ENCODE data around the gene TOGARAM1.

Gene TOGARAM1

DNA sequence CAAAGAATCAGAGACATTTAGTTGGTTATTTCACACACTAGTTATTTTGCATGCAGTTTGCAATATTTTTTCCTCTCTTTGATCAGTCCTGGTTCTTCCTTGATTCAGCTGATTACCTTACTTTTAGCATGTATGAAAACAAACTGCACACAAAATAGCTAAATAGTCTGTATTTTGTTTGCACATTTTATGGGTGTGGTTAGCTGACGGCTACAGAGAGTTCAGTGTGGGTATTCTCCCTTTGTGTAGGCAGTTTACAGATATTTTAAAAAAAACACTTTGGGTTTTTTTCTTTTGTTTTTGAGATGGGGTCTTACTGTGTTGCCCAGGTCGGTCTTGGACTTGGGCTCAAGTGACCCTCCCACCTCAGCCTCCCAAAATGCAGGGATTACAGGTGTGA lies 28.5 kb downstream of the TOGARAM1 start:
- Histone ChIP-seq H3K9me2 (replicated peaks; ENCODE audit: insufficient read depth, low read length) (no peaks in the 10 kb centered on the region), H3K79me2 (ENCODE audit: insufficient read depth, low read length) (peaks cover 44% of the 10 kb centered on the region), H3K27ac (ENCODE audit: low read depth, low read length) (no peak overlapping the region), H3K4me2 (ENCODE audit: low read depth, low read length, poor library complexity, severe bottlenecking) (no peak overlapping the region), H4K20me1 (ENCODE audit: low read depth, low read length) (no peaks in the 10 kb centered on the region), H3K4me3 (ENCODE audit: insufficient read depth, low read length, poor library complexity, severe bottlenecking) (no peak overlapping the region), H3F3A (ENCODE audit: insufficient read depth) (no peaks in the 10 kb centered on the region), H3K36me3 (ENCODE audit: low read length) (peaks cover 11% of the 10 kb centered on the region; the same call in 1 of the 2 replicates), H3K9me3 (ENCODE audit: insufficient read depth, low read length) (peaks cover 9% of the 10 kb centered on the region), H2AFZ (ENCODE audit: low read depth, low read length, severe bottlenecking) (no peak overlapping the region), H3K9ac (ENCODE audit: low read length) (no peak overlapping the region), H3K27me3 (ENCODE audit: low read length) (no peaks in the 10 kb centered on the region)
- TF ChIP-seq, protein P1, sequence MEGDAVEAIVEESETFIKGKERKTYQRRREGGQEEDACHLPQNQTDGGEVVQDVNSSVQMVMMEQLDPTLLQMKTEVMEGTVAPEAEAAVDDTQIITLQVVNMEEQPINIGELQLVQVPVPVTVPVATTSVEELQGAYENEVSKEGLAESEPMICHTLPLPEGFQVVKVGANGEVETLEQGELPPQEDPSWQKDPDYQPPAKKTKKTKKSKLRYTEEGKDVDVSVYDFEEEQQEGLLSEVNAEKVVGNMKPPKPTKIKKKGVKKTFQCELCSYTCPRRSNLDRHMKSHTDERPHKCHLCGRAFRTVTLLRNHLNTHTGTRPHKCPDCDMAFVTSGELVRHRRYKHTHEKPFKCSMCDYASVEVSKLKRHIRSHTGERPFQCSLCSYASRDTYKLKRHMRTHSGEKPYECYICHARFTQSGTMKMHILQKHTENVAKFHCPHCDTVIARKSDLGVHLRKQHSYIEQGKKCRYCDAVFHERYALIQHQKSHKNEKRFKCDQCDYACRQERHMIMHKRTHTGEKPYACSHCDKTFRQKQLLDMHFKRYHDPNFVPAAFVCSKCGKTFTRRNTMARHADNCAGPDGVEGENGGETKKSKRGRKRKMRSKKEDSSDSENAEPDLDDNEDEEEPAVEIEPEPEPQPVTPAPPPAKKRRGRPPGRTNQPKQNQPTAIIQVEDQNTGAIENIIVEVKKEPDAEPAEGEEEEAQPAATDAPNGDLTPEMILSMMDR (IDR thresholded peaks at IDR 0.05; ENCODE audit: insufficient read depth, low read length, poor library complexity, severe bottlenecking): no peak
- TF ChIP-seq EZH2phosphoT487 (conservative IDR thresholded peaks at IDR 0.05; ENCODE audit: low read length): no peak

DNA sequence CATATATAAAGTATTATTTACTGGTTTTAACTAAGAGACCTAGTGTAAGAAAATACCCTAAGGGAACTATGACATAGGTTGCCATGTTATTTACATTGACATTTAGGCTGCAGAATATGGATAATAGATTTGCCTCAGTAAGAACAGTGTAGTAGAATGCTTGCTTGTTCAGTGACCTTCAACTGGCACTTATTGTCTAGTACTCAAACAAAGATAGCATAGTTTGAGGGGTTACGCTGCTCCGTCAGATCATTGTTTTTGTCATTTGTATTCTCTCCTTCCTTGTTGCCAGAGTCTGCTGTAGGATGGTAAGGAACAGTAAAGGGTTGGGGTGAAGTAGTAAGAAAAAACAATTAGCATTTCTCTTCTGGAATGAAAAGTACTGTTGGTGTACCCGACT lies 33.2 kb downstream of the TOGARAM1 start:
- Histone ChIP-seq H3K27ac (ENCODE audit: low read depth, low read length) (no peak overlapping the region), H3K9me2 (replicated peaks; ENCODE audit: insufficient read depth, low read length) (no peaks in the 10 kb centered on the region), H4K20me1 (ENCODE audit: low read depth, low read length) (no peaks in the 10 kb centered on the region), H3K9ac (ENCODE audit: low read length) (no peak overlapping the region), H3K9me3 (ENCODE audit: insufficient read depth, low read length) (no peaks in the 10 kb centered on the region), H3K36me3 (ENCODE audit: low read length) (peaks cover 9% of the 10 kb centered on the region), H3F3A (ENCODE audit: insufficient read depth) (no peaks in the 10 kb centered on the region), H3K4me2 (ENCODE audit: low read depth, low read length, poor library complexity, severe bottlenecking) (no peak overlapping the region), H3K79me2 (ENCODE audit: insufficient read depth, low read length) (peaks cover 28% of the 10 kb centered on the region), H3K27me3 (ENCODE audit: low read length) (no peaks in the 10 kb centered on the region), H3K4me3 (ENCODE audit: insufficient read depth, low read length, poor library complexity, severe bottlenecking) (no peak overlapping the region), H2AFZ (ENCODE audit: low read depth, low read length, severe bottlenecking) (no peak overlapping the region)
- no peak for TF ChIP-seq EZH2phosphoT487 (conservative IDR thresholded peaks at IDR 0.05; ENCODE audit: low read length)
- TF ChIP-seq, protein P1 (IDR thresholded peaks at IDR 0.05; ENCODE audit: insufficient read depth, low read length, poor library complexity, severe bottlenecking): no peak

DNA sequence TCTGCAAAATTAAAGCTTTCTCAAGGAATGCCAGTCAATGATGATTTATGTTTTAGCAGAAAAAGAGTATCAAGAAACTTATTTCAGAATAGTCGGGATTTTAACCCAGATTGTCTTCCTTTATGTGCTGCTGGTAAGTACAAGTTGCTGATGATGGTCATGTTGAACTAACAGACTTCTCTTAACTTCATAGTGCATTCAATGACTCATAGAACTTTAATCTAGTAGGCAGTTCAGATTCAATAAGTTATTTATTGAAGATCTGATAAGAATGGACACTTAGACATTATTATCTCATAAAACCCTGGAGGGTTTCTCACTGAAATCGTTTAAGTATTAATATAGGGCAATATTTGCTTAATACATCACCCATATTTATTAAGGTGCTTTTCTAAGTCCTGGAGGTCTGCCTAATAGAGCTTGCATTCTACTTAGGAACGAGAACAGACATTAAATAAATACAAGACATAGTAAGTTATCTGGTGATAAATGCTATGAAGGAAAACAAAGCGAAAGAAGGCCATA lies 33.8 kb downstream of the TOGARAM1 start:
- TF ChIP-seq, protein P1 (IDR thresholded peaks at IDR 0.05; ENCODE audit: insufficient read depth, low read length, poor library complexity, severe bottlenecking): no peak
- no peak for TF ChIP-seq EZH2phosphoT487 (conservative IDR thresholded peaks at IDR 0.05; ENCODE audit: low read length)
- Histone ChIP-seq H3K36me3 (ENCODE audit: low read length) (peaks cover 9% of the 10 kb centered on the region), H3K9me3 (ENCODE audit: insufficient read depth, low read length) (no peaks in the 10 kb centered on the region), H3F3A (ENCODE audit: insufficient read depth) (no peaks in the 10 kb centered on the region), H3K4me3 (ENCODE audit: insufficient read depth, low read length, poor library complexity, severe bottlenecking) (no peak overlapping the region), H3K79me2 (ENCODE audit: insufficient read depth, low read length) (peaks cover 27% of the 10 kb centered on the region), H4K20me1 (ENCODE audit: low read depth, low read length) (no peaks in the 10 kb centered on the region), H3K4me2 (ENCODE audit: low read depth, low read length, poor library complexity, severe bottlenecking) (no peak overlapping the region), H3K9me2 (replicated peaks; ENCODE audit: insufficient read depth, low read length) (no peaks in the 10 kb centered on the region), H3K9ac (ENCODE audit: low read length) (no peak overlapping the region), H2AFZ (ENCODE audit: low read depth, low read length, severe bottlenecking) (no peak overlapping the region), H3K27me3 (ENCODE audit: low read length) (no peaks in the 10 kb centered on the region), H3K27ac (ENCODE audit: low read depth, low read length) (no peak overlapping the region)
